ENCODE results near the gene CABP7. TPM values are rescaled to one million over a fixed set of nuclear protein-coding genes. Genes with fewer than 3 reads are reported as not detected.

Gene CABP7
- total RNA-seq (2021; ENCODE audit: unreplicated experiment) (not detected), Bru-seq, nascent RNA (not detected), BruChase-seq, experiment 1, labeled RNA remaining after a 6-hour chase (percentile 18 among the genes with signal in this experiment), BruChase-seq, experiment 2, labeled RNA remaining after a 2-hour chase (percentile 10 among the genes with signal in this experiment)
- 0.04 and 0.07 TPM in 2 replicates for polyA plus RNA-seq (2012)
- long read RNA-seq, result 0 reads

- no peaks in the 10 kb centered on the region for H3K79me2 ChIP-seq (ENCODE audit: insufficient read depth, low read length)
- ChIA-PET POLR2A (no interaction called here), CTCF (no interaction called here), RAD21 (ENCODE audit: low non-redundant PET in 1 of 2, low total read pairs in 2 of 2, uncharacterized antibody in 2 of 2, unreplicated experiment in 2 of 2) (no interaction called here)
- no peak within 1 kb of the TSS for H3K27ac ChIP-seq (ENCODE audit: low read depth, low read length)
- no TSS peak for BruUV-seq (replicated peaks)
- no peak within 1 kb of the TSS for H2AFZ ChIP-seq (ENCODE audit: low read depth, low read length, poor library complexity, severe bottlenecking)
- no peak for TF ChIP-seq SRF (IDR thresholded peaks at IDR 0.05; ENCODE audit: low read depth)
- no peak for TF ChIP-seq SP1 (IDR thresholded peaks at IDR 0.05; ENCODE audit: low read depth)
- TF ChIP-seq POLR2AphosphoS5 (IDR thresholded peaks at IDR 0.05; ENCODE audit: low read depth, low read length), result no peak
- peaks cover 0 to 5% of the 10 kb centered on the region in 2 experiments; a peak in 2 of 4 replicates for H3K4me1 ChIP-seq (ENCODE audit: control insufficient read depth in 1 of 2, insufficient read depth in 2 of 2, low read length in 2 of 2)
- H3K9me3 ChIP-seq (ENCODE audit: control insufficient read depth in 1 of 2, insufficient read depth in 1 of 2, low read depth in 1 of 2, low read length in 2 of 2), result no peaks in the 10 kb centered on the region
- no peaks in the 10 kb centered on the region for H3K27me3 ChIP-seq (ENCODE audit: insufficient read depth, low read length)
- no peak for ATAC-seq
- H3K36me3 ChIP-seq (ENCODE audit: control insufficient read depth in 1 of 2, insufficient read depth in 2 of 2, low read length in 2 of 2), result no peaks in the 10 kb centered on the region
- intact Hi-C loops (cut with micrococcal nuclease), result no loop called here
- H3K9ac ChIP-seq (ENCODE audit: low read length), result no peak within 1 kb of the TSS
- no peak within 1 kb of the TSS for H3K4me2 ChIP-seq (ENCODE audit: low read length)
- H4K20me1 ChIP-seq (ENCODE audit: insufficient read depth), result no peaks in the 10 kb centered on the region
- no peak for DNase-seq (ENCODE audit: low read depth, low spot score)
- no peaks in the 10 kb centered on the region for H3K9me2 ChIP-seq (ENCODE audit: insufficient read depth)
- H3K4me3 ChIP-seq (replicated peaks in 1 of 2; ENCODE audit: low read depth in 1 of 2, low read length in 2 of 2), result no peak within 1 kb of the TSS
Measured at GRCh38 chr22:29719899-29720645, at the start of gene CABP7. Gene CABP7, plus strand, starts transcription at chr22:29720003. Its CDS starts 422 bp downstream, at chr22:29720425.

DNA sequence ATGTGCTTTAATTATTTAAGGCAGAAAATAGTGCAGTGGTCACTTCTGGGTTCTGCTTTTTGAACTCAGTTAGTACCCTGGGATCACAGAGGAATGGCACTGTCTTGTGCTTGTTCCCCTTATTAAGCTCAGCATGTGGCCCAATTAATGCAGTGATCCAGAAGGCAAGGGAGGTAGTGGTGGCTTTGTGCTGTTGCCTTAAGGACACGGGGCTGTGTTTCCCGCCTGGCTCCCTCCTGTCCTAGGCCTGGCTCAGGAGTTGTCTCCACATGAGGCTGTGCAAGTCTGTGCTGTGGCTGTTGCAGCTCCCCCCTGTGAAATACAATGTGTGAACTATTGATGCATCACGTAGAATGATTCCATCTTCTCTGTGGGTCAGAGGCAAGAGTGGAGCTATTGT is 49.2 kb upstream of the CABP7 start:
- ATAC-seq, result no peak
- CTCF ChIA-PET, result no interaction called here
- Histone ChIP-seq H3K27ac (ENCODE audit: low read depth, low read length) (no peak overlapping the region), H4K20me1 (ENCODE audit: insufficient read depth) (no peaks in the 10 kb centered on the region), H2AFZ (ENCODE audit: low read depth, low read length, poor library complexity, severe bottlenecking) (no peak overlapping the region), H3K9me3 (ENCODE audit: control insufficient read depth in 1 of 2, insufficient read depth in 1 of 2, low read depth in 1 of 2, low read length in 2 of 2) (no peaks in the 10 kb centered on the region), H3K36me3 (ENCODE audit: control insufficient read depth in 1 of 2, insufficient read depth in 2 of 2, low read length in 2 of 2) (peaks cover 19 to 48% of the 10 kb centered on the region in 2 experiments; a peak in 3 of 4 replicates), H3K9ac (ENCODE audit: low read length) (no peak overlapping the region), H3K4me2 (ENCODE audit: low read length) (no peak overlapping the region), H3K9me2 (ENCODE audit: insufficient read depth) (no peaks in the 10 kb centered on the region), H3K79me2 (ENCODE audit: insufficient read depth, low read length) (no peaks in the 10 kb centered on the region), H3K4me1 (ENCODE audit: control insufficient read depth in 1 of 2, insufficient read depth in 2 of 2, low read length in 2 of 2) (no peaks in the 10 kb centered on the region), H3K4me3 (replicated peaks in 1 of 2; ENCODE audit: low read depth in 1 of 2, low read length in 2 of 2) (no peak overlapping the region), H3K27me3 (ENCODE audit: insufficient read depth, low read length) (no peaks in the 10 kb centered on the region)
- POLR2A ChIA-PET, result no interaction called here
- intact Hi-C loops (cut with micrococcal nuclease), result no loop called here
- BruUV-seq (replicated peaks), result no TSS peak
- no peak for DNase-seq (ENCODE audit: low read depth, low spot score)
- RAD21 ChIA-PET (ENCODE audit: low non-redundant PET in 1 of 2, low total read pairs in 2 of 2, uncharacterized antibody in 2 of 2, unreplicated experiment in 2 of 2), result no interaction called here
- TF ChIP-seq FOSL1 (IDR thresholded peaks at IDR 0.05; ENCODE audit: low read depth), result no peak
- TF ChIP-seq RAD21 (IDR thresholded peaks at IDR 0.05; ENCODE audit: low read depth), result no peak
- TF ChIP-seq, protein P1, sequence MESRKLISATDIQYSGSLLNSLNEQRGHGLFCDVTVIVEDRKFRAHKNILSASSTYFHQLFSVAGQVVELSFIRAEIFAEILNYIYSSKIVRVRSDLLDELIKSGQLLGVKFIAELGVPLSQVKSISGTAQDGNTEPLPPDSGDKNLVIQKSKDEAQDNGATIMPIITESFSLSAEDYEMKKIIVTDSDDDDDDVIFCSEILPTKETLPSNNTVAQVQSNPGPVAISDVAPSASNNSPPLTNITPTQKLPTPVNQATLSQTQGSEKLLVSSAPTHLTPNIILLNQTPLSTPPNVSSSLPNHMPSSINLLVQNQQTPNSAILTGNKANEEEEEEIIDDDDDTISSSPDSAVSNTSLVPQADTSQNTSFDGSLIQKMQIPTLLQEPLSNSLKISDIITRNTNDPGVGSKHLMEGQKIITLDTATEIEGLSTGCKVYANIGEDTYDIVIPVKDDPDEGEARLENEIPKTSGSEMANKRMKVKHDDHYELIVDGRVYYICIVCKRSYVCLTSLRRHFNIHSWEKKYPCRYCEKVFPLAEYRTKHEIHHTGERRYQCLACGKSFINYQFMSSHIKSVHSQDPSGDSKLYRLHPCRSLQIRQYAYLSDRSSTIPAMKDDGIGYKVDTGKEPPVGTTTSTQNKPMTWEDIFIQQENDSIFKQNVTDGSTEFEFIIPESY (IDR thresholded peaks at IDR 0.05; ENCODE audit: extremely low read depth, insufficient replicate concordance, low read length), result no peak
- TF ChIP-seq POLR2A (IDR thresholded peaks at IDR 0.05; ENCODE audit: borderline replicate concordance, extremely low read depth, insufficient read depth, insufficient read length), result no peak
- TF ChIP-seq CEBPB (IDR thresholded peaks at IDR 0.05; ENCODE audit: low read depth), result no peak
- TF ChIP-seq SP1 (IDR thresholded peaks at IDR 0.05; ENCODE audit: low read depth), result no peak
- TF ChIP-seq, protein P2, sequence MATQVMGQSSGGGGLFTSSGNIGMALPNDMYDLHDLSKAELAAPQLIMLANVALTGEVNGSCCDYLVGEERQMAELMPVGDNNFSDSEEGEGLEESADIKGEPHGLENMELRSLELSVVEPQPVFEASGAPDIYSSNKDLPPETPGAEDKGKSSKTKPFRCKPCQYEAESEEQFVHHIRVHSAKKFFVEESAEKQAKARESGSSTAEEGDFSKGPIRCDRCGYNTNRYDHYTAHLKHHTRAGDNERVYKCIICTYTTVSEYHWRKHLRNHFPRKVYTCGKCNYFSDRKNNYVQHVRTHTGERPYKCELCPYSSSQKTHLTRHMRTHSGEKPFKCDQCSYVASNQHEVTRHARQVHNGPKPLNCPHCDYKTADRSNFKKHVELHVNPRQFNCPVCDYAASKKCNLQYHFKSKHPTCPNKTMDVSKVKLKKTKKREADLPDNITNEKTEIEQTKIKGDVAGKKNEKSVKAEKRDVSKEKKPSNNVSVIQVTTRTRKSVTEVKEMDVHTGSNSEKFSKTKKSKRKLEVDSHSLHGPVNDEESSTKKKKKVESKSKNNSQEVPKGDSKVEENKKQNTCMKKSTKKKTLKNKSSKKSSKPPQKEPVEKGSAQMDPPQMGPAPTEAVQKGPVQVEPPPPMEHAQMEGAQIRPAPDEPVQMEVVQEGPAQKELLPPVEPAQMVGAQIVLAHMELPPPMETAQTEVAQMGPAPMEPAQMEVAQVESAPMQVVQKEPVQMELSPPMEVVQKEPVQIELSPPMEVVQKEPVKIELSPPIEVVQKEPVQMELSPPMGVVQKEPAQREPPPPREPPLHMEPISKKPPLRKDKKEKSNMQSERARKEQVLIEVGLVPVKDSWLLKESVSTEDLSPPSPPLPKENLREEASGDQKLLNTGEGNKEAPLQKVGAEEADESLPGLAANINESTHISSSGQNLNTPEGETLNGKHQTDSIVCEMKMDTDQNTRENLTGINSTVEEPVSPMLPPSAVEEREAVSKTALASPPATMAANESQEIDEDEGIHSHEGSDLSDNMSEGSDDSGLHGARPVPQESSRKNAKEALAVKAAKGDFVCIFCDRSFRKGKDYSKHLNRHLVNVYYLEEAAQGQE (IDR thresholded peaks at IDR 0.05; ENCODE audit: low read depth), result no peak
- TF ChIP-seq TCF7L2 (IDR thresholded peaks at IDR 0.05; ENCODE audit: borderline replicate concordance, extremely low read depth, insufficient read depth, insufficient read length), result no peak
- TF ChIP-seq ZFX (IDR thresholded peaks at IDR 0.05), result no peak
- TF ChIP-seq ZNF274 (IDR thresholded peaks at IDR 0.05; ENCODE audit: low read depth, low read length), result no peak
- TF ChIP-seq ELF1 (IDR thresholded peaks at IDR 0.05; ENCODE audit: borderline replicate concordance, low read depth), result no peak
- TF ChIP-seq ATF3 (IDR thresholded peaks at IDR 0.05), result no peak
